Thyroid gland (tissue), 4 donors: ENCODE measurements around the gene LRRTM1. TPM values are rescaled to one million over a fixed set of nuclear protein-coding genes. Genes with fewer than 3 reads are reported as not detected.

Source experiments
- DNase-seq, 2 donors: peaks; one replicate each; pipeline ENCODE4 v3.0.0-alpha.2; 2019
- H3K27ac ChIP-seq, 3 donors: fragments of 200-600 bp; sonication (generic); 1 replicate in 2 of 3; 2 replicates in 1 of 3; pipeline ENCODE4 v1.5.1; 2016 to 2019; ENCODE audit warnings: mild to moderate bottlenecking in 1 of 3, moderate library complexity in 1 of 3
- H3K27me3 ChIP-seq: fragments of 200-600 bp; sonication (generic); one replicate; pipeline ENCODE4 v1.5.1; 2019
- H3K36me3 ChIP-seq, 2 donors: fragments of 200-600 bp; sonication (generic); one replicate each; pipeline ENCODE4 v1.5.1; 2016 to 2019
- H3K4me1 ChIP-seq, 2 donors: fragments of 200-600 bp; sonication (generic); one replicate each; pipeline ENCODE4 v1.5.1; 2017 to 2019
- H3K4me3 ChIP-seq, 3 donors: fragments of 200-600 bp; sonication (generic); replicated peaks in 1 of 3; 1 replicate in 2 of 3; 2 replicates in 1 of 3; pipeline ENCODE4 v1.5.1; 2016; ENCODE audit warnings: mild to moderate bottlenecking in 1 of 3
- H3K9me3 ChIP-seq: fragments of 200-600 bp; sonication (generic); one replicate; pipeline ENCODE4 v1.5.1; 2017
- CTCF ChIP-seq, 6 experiments: fragments of 200-600 bp in 3 of 6; fragments of 450-650 bp in 3 of 6; sonication (generic) in 3 of 6; IDR thresholded peaks; one replicate each; pipeline ENCODE4 v1.5.1; 2016 to 2019; ENCODE audit warnings: antibody characterized with exemption in 6 of 6, mild to moderate bottlenecking in 2 of 6, inconsistent platforms in 1 of 6, moderate library complexity in 1 of 6
- POLR2A ChIP-seq, 2 donors: fragments of 450-650 bp; IDR thresholded peaks; one replicate each; pipeline ENCODE4 v1.6.1; 2017; ENCODE audit warnings: antibody characterized with exemption in 2 of 2, mild to moderate bottlenecking in 2 of 2, moderate library complexity in 1 of 2
- WGBS, 2 donors: methylation state at CpG; one replicate each; pipeline ENCODE4 v1.1.5; 2017; 5-methylcytosine and 5-hydroxymethylcytosine counted together
- intact Hi-C: fragments of 100-400 bp; cut with DNase I; formaldehyde crosslinking; loops from one replicate; pipeline ENCODE4 v1.15.1; 2023
- total RNA-seq, 4 donors: library from RNA; depleted of rRNA; stranded (reverse); fragments of >200 nt; gene quantifications; one replicate each; pipeline ENCODE4 v1.2.3, GENCODE V29; 2016

The LRRTM1 gene
- total RNA-seq, 4 donors from 2014 or later = 1.2 to 1.5 TPM; not detected in 2

- WGBS, 2 donors = 49 to 60% methylated on average over 3 of the region's 3 CpGs
- Histone ChIP-seq H3K9me3 (no peaks in the 10 kb centered on the region), H3K27ac (no peak overlapping the region), H3K4me3 (no peak overlapping the region), H3K4me1 (peaks cover 7% of the 10 kb centered on the region in 2 donors), H3K36me3 (no peaks in the 10 kb centered on the region), H3K27me3 (no peaks in the 10 kb centered on the region)
- no peak for DNase-seq
- TF ChIP-seq CTCF (IDR thresholded peaks at IDR 0.05) (no peak), POLR2A (IDR thresholded peaks at IDR 0.05) (no peak)
- intact Hi-C loops = no loop called here
Observed at GRCh38 chr2:80259292-80259691, 45.3 kb downstream of the LRRTM1 start.

GRCh38 chr2:80258793-80259192, 45.8 kb downstream of the LRRTM1 start:
- H3K36me3 ChIP-seq = no peaks in the 10 kb centered on the region
- H3K27me3 ChIP-seq = no peaks in the 10 kb centered on the region
- H3K9me3 ChIP-seq = no peaks in the 10 kb centered on the region
- TF ChIP-seq CTCF (IDR thresholded peaks at IDR 0.05) = no peak
- TF ChIP-seq POLR2A (IDR thresholded peaks at IDR 0.05) = no peak
- intact Hi-C loops = no loop called here
- DNase-seq = no peak
- H3K4me3 ChIP-seq = no peak overlapping the region
- WGBS, 2 donors = 86 to 88% methylated on average over 5 of the region's 5 CpGs
- no peak overlapping the region for H3K27ac ChIP-seq
- peaks cover 7 to 12% of the 10 kb centered on the region in 2 donors for H3K4me1 ChIP-seq

GRCh38 chr2:80258341-80258740, 46.2 kb downstream of the LRRTM1 start:
- 76 to 84% methylated on average over 5 of the region's 5 CpGs for WGBS, 2 donors

GRCh38 chr2:80257450-80257849, 47.1 kb downstream of the LRRTM1 start:
- no peak for TF ChIP-seq POLR2A (IDR thresholded peaks at IDR 0.05)
- TF ChIP-seq CTCF (IDR thresholded peaks at IDR 0.05) = no peak
- H3K4me1 ChIP-seq = peaks cover 7 to 12% of the 10 kb centered on the region in 2 donors
- no peak overlapping the region for H3K4me3 ChIP-seq
- no peaks in the 10 kb centered on the region for H3K27me3 ChIP-seq
- H3K36me3 ChIP-seq = no peaks in the 10 kb centered on the region
- 97% methylated on average over 4 of the region's 4 CpGs for WGBS, 2 donors
- no peak overlapping the region for H3K27ac ChIP-seq
- intact Hi-C loops = no loop called here
- no peak for DNase-seq
- H3K9me3 ChIP-seq = no peaks in the 10 kb centered on the region

More at GRCh38 chr2:80258341-80258740, 46.2 kb downstream of the LRRTM1 start:
- no peak overlapping the region for H3K27ac ChIP-seq
- no peak for DNase-seq
- no peak for TF ChIP-seq CTCF (IDR thresholded peaks at IDR 0.05)
- peaks cover 7 to 12% of the 10 kb centered on the region in 2 donors for H3K4me1 ChIP-seq
- H3K27me3 ChIP-seq = no peaks in the 10 kb centered on the region
- no peaks in the 10 kb centered on the region for H3K9me3 ChIP-seq
- no peak overlapping the region for H3K4me3 ChIP-seq
- no peaks in the 10 kb centered on the region for H3K36me3 ChIP-seq
- intact Hi-C loops = no loop called here

GRCh38 chr2:80256782-80257167, 47.8 kb downstream of the LRRTM1 start:
- H3K27ac ChIP-seq = no peak overlapping the region
- no peak for TF ChIP-seq POLR2A (IDR thresholded peaks at IDR 0.05)
- TF ChIP-seq CTCF (IDR thresholded peaks at IDR 0.05) = no peak
- 73 to 76% methylated on average over 3 of the region's 3 CpGs for WGBS, 2 donors
- H3K9me3 ChIP-seq = no peaks in the 10 kb centered on the region
- H3K27me3 ChIP-seq = no peaks in the 10 kb centered on the region
- DNase-seq = no peak
- H3K36me3 ChIP-seq = no peaks in the 10 kb centered on the region
- H3K4me3 ChIP-seq = no peak overlapping the region
- intact Hi-C loops = no loop called here
- peaks cover 7 to 12% of the 10 kb centered on the region in 2 donors for H3K4me1 ChIP-seq
